GM19043 (cell line): Measurements from ENCODE around the gene KLHL24.
"Not testable (repeated sequence)": the region's sequence is repeated elsewhere in the genome, so short reads cannot be mapped to it uniquely, and the experiment has no call there.

Experiments used
- ATAC-seq: cut with Tn5 transposase; IDR thresholded peaks from one replicate; pipeline ENCODE4 v1.9.1; 2021; ENCODE audit warnings: low read depth; ENCODE audit not compliant: unreplicated experiment

The KLHL24 gene, protein sequence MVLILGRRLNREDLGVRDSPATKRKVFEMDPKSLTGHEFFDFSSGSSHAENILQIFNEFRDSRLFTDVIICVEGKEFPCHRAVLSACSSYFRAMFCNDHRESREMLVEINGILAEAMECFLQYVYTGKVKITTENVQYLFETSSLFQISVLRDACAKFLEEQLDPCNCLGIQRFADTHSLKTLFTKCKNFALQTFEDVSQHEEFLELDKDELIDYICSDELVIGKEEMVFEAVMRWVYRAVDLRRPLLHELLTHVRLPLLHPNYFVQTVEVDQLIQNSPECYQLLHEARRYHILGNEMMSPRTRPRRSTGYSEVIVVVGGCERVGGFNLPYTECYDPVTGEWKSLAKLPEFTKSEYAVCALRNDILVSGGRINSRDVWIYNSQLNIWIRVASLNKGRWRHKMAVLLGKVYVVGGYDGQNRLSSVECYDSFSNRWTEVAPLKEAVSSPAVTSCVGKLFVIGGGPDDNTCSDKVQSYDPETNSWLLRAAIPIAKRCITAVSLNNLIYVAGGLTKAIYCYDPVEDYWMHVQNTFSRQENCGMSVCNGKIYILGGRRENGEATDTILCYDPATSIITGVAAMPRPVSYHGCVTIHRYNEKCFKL

GRCh38 chr3:183635431-183636220 lies at the start of gene KLHL24:
KLHL24 (plus strand) TSS chr3:183635623; CDS start chr3:183650357, 14,734 bp downstream.
- ATAC-seq, result peak; percentile 89

- ATAC-seq, result no peak
Measured at GRCh38 chr3:183586477-183586876, 48.9 kb upstream of the KLHL24 start.

DNA sequence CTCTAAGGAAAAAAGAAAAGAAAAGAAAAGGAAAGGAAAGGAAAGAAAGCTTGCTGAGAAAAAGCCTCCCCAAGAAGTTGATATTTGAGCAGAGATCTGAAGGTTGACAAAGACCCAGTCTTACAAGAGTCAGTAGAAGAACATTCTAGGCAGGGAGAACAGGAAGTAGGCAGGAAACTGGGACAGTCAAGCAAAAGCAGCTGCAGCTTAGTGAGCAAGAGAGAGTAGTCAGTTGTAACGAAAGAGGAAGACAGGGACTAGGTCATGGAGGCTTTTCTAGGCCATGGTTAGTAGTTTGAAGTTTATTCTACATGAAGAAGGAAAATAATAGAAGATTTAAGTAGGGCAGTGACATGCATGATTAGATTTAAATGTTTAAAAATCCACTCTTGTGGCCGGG lies 48.1 kb upstream of the KLHL24 start:
- no peak for ATAC-seq

DNA sequence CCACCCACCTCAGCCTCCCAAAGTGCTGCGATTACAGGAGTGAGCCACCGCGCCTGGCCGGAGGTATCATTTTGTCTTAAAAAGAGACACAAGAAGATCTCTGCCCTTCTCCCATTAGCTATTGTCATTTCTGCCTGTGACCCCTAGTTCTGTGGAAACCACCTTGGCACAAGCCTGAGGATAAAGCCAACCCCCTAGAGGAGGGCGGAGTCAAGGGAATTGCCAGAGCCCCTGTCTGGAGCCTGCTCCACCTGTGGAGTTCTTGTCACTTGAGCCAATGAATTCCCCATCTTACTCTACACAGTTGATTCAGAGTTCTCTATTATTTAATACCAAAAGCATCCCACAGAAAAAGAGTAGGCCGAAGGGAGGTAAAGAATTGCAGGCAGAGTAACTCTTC lies 45.0 kb upstream of the KLHL24 start:
- ATAC-seq, result no peak

GRCh38 chr3:183591881-183592521 lies 43.4 kb upstream of the KLHL24 start:
- ATAC-seq, result peak; percentile 93

GRCh38 chr3:183592821-183593220 lies 42.6 kb upstream of the KLHL24 start:
- no peak for ATAC-seq

DNA sequence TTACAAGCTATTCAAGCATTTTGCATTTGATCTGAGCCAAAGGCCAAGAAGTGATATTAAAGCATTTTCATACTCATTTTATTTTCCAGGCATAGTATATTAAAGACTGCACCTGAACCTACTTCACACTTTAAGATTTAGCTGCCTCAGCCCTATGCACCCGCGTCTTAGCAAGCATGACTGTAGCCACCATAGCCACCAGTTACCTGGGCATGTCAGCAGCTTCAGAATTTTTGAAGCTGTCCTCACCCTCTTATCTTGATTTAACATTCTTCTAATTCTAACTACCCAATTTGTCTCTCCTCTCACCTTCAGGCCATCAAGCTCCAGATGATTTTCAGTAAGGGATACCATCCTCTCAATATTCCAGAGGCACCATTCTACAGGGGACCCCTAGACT lies 40.8 kb upstream of the KLHL24 start:
- ATAC-seq, result no peak

DNA sequence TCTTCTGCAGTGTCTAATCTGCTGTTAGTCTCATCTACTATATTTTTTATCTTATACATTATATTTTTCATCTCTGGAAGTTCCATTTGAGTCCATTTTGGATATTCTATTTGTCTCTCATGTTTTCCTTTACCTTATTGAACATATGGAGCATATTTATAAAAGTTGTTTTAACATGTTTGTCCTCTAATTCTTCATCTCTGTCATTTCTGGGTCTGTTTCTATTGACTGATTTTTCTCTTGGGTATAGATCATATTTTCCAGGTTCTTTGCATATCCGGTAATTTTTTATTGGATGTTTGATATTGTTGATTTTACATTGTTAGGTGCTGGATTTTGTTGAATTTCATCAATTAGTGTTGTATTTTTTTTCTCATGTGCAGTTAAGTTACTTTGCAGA lies 37.5 kb upstream of the KLHL24 start:
- ATAC-seq, result no peak

- ATAC-seq, result not testable (repeated sequence)
Measured at GRCh38 chr3:183611326-183611725, 24.1 kb upstream of the KLHL24 start.

GRCh38 chr3:183613366-183614285 lies 21.8 kb upstream of the KLHL24 start:
- no peak for ATAC-seq

GRCh38 chr3:183618542-183618941 lies 16.9 kb upstream of the KLHL24 start:
- ATAC-seq, result no peak

DNA sequence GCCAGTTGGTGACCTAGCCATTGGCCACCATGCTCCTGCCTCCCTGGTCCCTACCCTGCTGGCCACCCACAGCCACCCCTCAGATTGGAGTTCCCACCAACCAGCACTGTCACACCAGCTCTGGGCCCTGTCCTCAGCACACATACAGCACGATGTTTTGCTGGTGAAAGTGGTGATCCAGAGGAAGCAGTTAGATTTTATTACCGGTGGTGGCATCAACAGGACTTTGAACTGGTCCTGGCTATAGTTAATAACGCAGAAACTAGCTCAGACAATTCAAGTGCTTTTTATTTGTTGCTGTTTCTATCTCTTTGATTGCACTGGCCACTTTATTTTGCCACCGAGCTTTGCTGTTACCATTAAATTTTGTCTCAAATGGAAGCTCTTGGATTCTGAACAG lies 16.4 kb upstream of the KLHL24 start:
- ATAC-seq, result no peak

GRCh38 chr3:183619624-183620251 lies 15.7 kb upstream of the KLHL24 start:
- ATAC-seq, result no peak

- ATAC-seq, result no peak
Measured at GRCh38 chr3:183620252-183620628, 15.2 kb upstream of the KLHL24 start.

DNA sequence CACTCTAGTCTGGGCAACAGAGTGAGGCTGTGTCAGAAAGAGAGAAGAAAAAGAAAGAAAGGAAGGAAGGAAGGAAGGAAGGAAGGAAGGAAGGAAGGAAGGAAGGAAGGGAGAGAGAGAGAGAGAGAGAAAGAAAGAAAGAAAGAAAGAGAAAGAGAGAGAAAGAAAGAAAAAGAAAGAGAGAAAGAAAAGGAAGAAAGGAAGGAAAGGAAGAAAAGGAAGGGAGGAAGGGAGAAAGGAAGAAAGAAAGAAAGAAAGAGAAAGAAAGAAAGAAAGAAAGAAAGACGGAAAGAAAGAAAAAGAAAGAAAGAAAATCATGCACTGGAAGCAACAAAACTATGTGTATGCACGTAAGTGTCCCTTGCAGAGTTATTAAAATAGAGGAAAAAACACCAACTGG lies 12.9 kb upstream of the KLHL24 start:
- not testable (repeated sequence) for ATAC-seq

DNA sequence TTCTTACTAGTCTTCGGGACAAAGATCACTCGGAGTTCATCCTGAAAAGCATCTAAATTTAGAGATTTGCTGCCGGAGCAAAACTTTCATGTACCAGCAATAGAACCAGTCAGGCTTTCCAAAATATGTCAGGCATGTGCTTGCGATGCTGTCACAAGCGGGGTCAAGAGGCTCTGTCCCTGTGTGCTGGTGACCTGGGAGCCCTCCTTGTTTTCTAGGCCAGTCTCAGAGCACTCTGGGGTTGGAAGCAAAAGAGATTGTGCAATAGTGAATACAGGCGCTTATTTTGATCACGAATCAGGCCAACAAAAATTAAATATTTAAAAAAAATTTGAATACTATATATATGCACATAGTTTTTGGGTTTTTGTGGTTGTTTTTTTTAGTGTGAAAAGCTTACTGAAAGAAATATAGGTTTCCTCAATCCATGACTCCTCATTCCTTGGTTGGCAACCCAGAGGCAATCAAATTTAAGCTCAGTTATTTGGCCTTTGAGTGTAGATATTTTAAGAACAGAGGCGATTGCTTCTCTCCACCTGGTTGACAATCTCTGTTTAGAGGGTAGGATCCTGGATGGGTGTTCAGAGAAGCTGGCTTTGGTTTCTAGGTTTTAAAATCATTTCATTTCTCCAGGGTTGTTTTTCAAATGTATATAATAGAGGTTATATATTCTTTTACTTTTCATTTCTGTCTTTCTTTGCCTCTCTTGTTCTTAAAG lies 8.4 kb upstream of the KLHL24 start:
- no peak for ATAC-seq

- ATAC-seq, result no peak
Measured at GRCh38 chr3:183629546-183630301, 5.7 kb upstream of the KLHL24 start.

- ATAC-seq, result no peak
Measured at GRCh38 chr3:183631715-183632114, 3.7 kb upstream of the KLHL24 start.
